GM12878 (cell line): ENCODE data around the gene ARHGAP22. TPM values are rescaled to one million over a fixed set of nuclear protein-coding genes. Genes with fewer than 3 reads are reported as not detected.

Source experiments
- ATAC-seq: fragments of 200-7000 bp; cut with Tn5 transposase; 3 replicates; pipeline ENCODE4 v1.9.1; 2020; ENCODE audit warnings: mild to moderate bottlenecking, moderate library complexity
- BruUV-seq: library from RNA; stranded (reverse); fragments of 400-500 nt; replicated peaks from 2 replicates; lab custom pipeline; 2021; lab: Mats Ljungman, UMichigan
- CTCF ChIA-PET: fragments of 300-600 bp; sonication (Branson Sonifier 250); formaldehyde crosslinking; extraction: SDS; loops from one replicate; lab custom pipeline; 2021; ENCODE audit warnings: inconsistent platforms; lab: Yijun Ruan, JAX
- POLR2A ChIA-PET: fragments of 350-600 bp; formaldehyde crosslinking; extraction: SDS; loops from one replicate; lab custom pipeline; 2021; ENCODE audit warnings: inconsistent platforms; lab: Charles Lee
- RAD21 ChIA-PET: fragments of 300-600 bp; sonication (Branson Sonifier 250); formaldehyde crosslinking; loops from one replicate; lab custom pipeline; 2023; ENCODE audit warnings: antibody characterized with exemption; ENCODE audit not compliant: unreplicated experiment; lab: Charles Lee
- SMC1A ChIA-PET: fragments of 300-600 bp; sonication (Branson Sonifier 250); formaldehyde crosslinking; loops from one replicate; lab custom pipeline; 2023; ENCODE audit not compliant: unreplicated experiment, uncharacterized antibody; lab: Charles Lee
- DNase-seq: peaks from one replicate; pipeline ENCODE4 v3.0.0-alpha.2; 2011; ENCODE audit warnings: low read depth, low spot score
- FAIRE-seq: peaks from 3 replicates; lab custom pipeline; 2011; peaks lifted over from hg19 to GRCh38; lab: Jason Lieb, UNC
- H2AFZ ChIP-seq: 2 replicates; pipeline ENCODE4 v1.6.0; 2011; ENCODE audit warnings: low read depth, low read length, control low read depth; ENCODE audit not compliant: control insufficient read depth
- H3K27ac ChIP-seq: 2 replicates; pipeline ENCODE4 v1.5.1; 2011; ENCODE audit warnings: control low read depth; ENCODE audit not compliant: control insufficient read depth, insufficient read depth
- H3K27me3 ChIP-seq, 2 experiments: replicated peaks in 1 of 2; 2 replicates each; pipeline versions ENCODE4 v1.6.0 to v1.6.1; 2011; ENCODE audit warnings: low read length in 1 of 2; ENCODE audit not compliant: control insufficient read depth in 2 of 2, insufficient read depth in 2 of 2
- H3K36me3 ChIP-seq, 2 experiments: 2 replicates each; pipeline ENCODE4 v1.5.1; 2011; ENCODE audit warnings: low read length in 1 of 2; ENCODE audit not compliant: control insufficient read depth in 2 of 2, insufficient read depth in 2 of 2
- H3K4me1 ChIP-seq: 2 replicates; pipeline ENCODE4 v1.6.1; 2011; ENCODE audit warnings: mild to moderate bottlenecking, low read length, moderate library complexity, mixed read lengths; ENCODE audit not compliant: control insufficient read depth, insufficient read depth
- H3K4me2 ChIP-seq: 2 replicates; pipeline ENCODE4 v1.6.0; 2011; ENCODE audit warnings: control low read depth; ENCODE audit not compliant: control insufficient read depth, insufficient read depth
- H3K4me3 ChIP-seq: fragments of 200-600 bp; sonication (generic); 2 replicates; pipeline ENCODE4 v1.5.1; 2016
- H3K79me2 ChIP-seq: 2 replicates; pipeline ENCODE4 v1.6.0; 2011; ENCODE audit warnings: low read length; ENCODE audit not compliant: control insufficient read depth, insufficient read depth
- H3K9ac ChIP-seq: 2 replicates; pipeline ENCODE4 v1.8.0; 2011; ENCODE audit warnings: low read length, control low read depth, mixed read lengths; ENCODE audit not compliant: control insufficient read depth, insufficient read depth
- H3K9me3 ChIP-seq: replicated peaks from 3 replicates; pipeline ENCODE4 v1.5.1; 2011; ENCODE audit warnings: mild to moderate bottlenecking, low read length; ENCODE audit not compliant: control insufficient read depth, insufficient read depth
- H4K20me1 ChIP-seq: 2 replicates; pipeline ENCODE4 v1.6.0; 2011; ENCODE audit not compliant: control insufficient read depth, insufficient read depth
- BHLHE40 ChIP-seq, 2 experiments: fragments of 450-650 bp in 1 of 2; IDR thresholded peaks; 2 replicates each; pipeline ENCODE4 v1.6.1; 2011 to 2017; ENCODE audit warnings: low read depth in 2 of 2, borderline replicate concordance in 1 of 2, improper control_type of control experiment in 1 of 2, low read length in 1 of 2, mild to moderate bottlenecking in 1 of 2
- CEBPZ ChIP-seq: fragments of 150-350 bp; IDR thresholded peaks from 2 replicates; pipeline ENCODE4 v1.6.1; 2016; ENCODE audit warnings: low read depth, low read length
- ETV6 ChIP-seq, 2 experiments: fragments of 450-650 bp in 1 of 2; IDR thresholded peaks in 1 of 2; conservative IDR thresholded peaks in 1 of 2; 2 replicates each; pipeline ENCODE4 v1.6.1; 2014; ENCODE audit warnings: antibody characterized with exemption in 1 of 2, borderline replicate concordance in 1 of 2, low read depth in 1 of 2, mild to moderate bottlenecking in 1 of 2, moderate library complexity in 1 of 2
- FOXM1 ChIP-seq: IDR thresholded peaks from 2 replicates; pipeline ENCODE4 v1.6.1; 2012; ENCODE audit warnings: low read depth, mild to moderate bottlenecking, inconsistent platforms, low read length, moderate library complexity
- MYB ChIP-seq: fragments of 150-350 bp; IDR thresholded peaks from 2 replicates; pipeline ENCODE4 v1.6.1; 2014; ENCODE audit warnings: mild to moderate bottlenecking, low read depth, low read length, borderline replicate concordance
- SP1 ChIP-seq: IDR thresholded peaks from one replicate; pipeline ENCODE4 v1.6.1; 2011; ENCODE audit warnings: low read depth, low read length
- TBL1XR1 ChIP-seq: IDR thresholded peaks from 2 replicates; pipeline ENCODE4 v1.6.1; 2012; ENCODE audit warnings: low read depth, low read length, improper control_type of control experiment
- WGBS: methylation state at CpG from one replicate; pipeline ENCODE4 v1.1.6; 2016; ENCODE audit warnings: low lambda C conversion rate; ENCODE audit not compliant: insufficient replicate concordance, insufficient coverage; ENCODE audit errors: missing lambda C conversion rate; 5-methylcytosine and 5-hydroxymethylcytosine counted together
- in situ Hi-C: fragments of 300-500 bp; cut with MboI; formaldehyde crosslinking; loops from 9 replicates; pipeline ENCODE4 v1.14.3; 2018; ENCODE audit warnings: mixed read lengths
- intact Hi-C: fragments of 100-400 bp; cut with micrococcal nuclease; formaldehyde crosslinking; loops from one replicate; pipeline ENCODE4 v1.14.2; 2022; ENCODE audit not compliant: unreplicated experiment
- polyA plus RNA-seq, 11 experiments: library from polyadenylated mRNA; depleted of rRNA in 4 of 11; unstranded in 6 of 11; stranded (reverse) in 5 of 11; fragments of >200 nt; fragmentation: Nextera tagmentation in 4 of 11; fragmentation: Illumina TruSeq in 1 of 11; extraction: Ambion mirVana in 4 of 11; extraction: Trizol in 1 of 11; gene quantifications; 1 replicate in 1 of 11; 2 replicates in 10 of 11; pipeline versions ENCODE4 v1.2.1 to v1.2.3, GENCODE V29; 2011 to 2016; ENCODE audit warnings: inconsistent platforms in 2 of 11, missing spikeins in 2 of 11, low read depth in 1 of 11
- total RNA-seq, 4 experiments: library from RNA; depleted of rRNA in 3 of 4; stranded (reverse); fragments of >200 nt in 3 of 4; fragmentation: Illumina TruSeq in 1 of 4; extraction: Trizol in 1 of 4; gene quantifications; 2 replicates each; pipeline versions ENCODE4 v1.2.1 to v1.2.3, GENCODE V29; 2013 to 2021
- TF ChIP-seq, protein P1 (sequence below): fragments of 450-650 bp; IDR thresholded peaks from 2 replicates; pipeline ENCODE4 v1.6.1; 2017; ENCODE audit warnings: mild to moderate bottlenecking, moderate library complexity
- TF ChIP-seq, protein P2 (sequence below): fragments of 450-650 bp; IDR thresholded peaks from 2 replicates; pipeline ENCODE4 v1.6.1; 2016; ENCODE audit warnings: mild to moderate bottlenecking
- TF ChIP-seq, protein P3 (sequence below): IDR thresholded peaks from 2 replicates; pipeline ENCODE4 v1.6.1; 2012; ENCODE audit warnings: low read depth, low read length, improper control_type of control experiment
- TF ChIP-seq, protein P4 (sequence below), 3 experiments: IDR thresholded peaks in 2 of 3; conservative IDR thresholded peaks in 1 of 3; 2 replicates each; pipeline ENCODE4 v1.5.1; 2011; ENCODE audit warnings: low read depth in 3 of 3, low read length in 3 of 3, mild to moderate bottlenecking in 3 of 3, control low read depth in 2 of 3, moderate library complexity in 2 of 3, inconsistent platforms in 1 of 3, mixed read lengths in 1 of 3; ENCODE audit not compliant: control insufficient read depth in 2 of 3, insufficient read depth in 1 of 3; ENCODE audit errors: extremely low read depth in 1 of 3

The ARHGAP22 gene
- total and polyA plus RNA-seq, 10 of the 15 experiments (the other 5 are each of a cell fraction or from before 2014, with no cell fraction given) = 0.07 to 0.61 (median 0.18) TPM; not detected in 5

- H3K27me3 ChIP-seq = 0 out of 4 replicates have a peak, but pooled peaks cover 0 to 3% of the 10 kb centered on the region in 2 experiments
- H4K20me1 ChIP-seq = no peaks in the 10 kb centered on the region
- in situ Hi-C loops = no loop called here
- ATAC-seq (no peak), DNase-seq (no peak), FAIRE-seq (no peak)
- POLR2A ChIA-PET = no interaction called here
- no peak overlapping the region for H2AFZ ChIP-seq
- intact Hi-C loops = no loop called here
- H3K36me3 ChIP-seq = no peaks in the 10 kb centered on the region
- BruUV-seq = no TSS peak
- RAD21 ChIA-PET = no interaction called here
- SMC1A ChIA-PET = no interaction called here
- H3K9me3 ChIP-seq = no peaks in the 10 kb centered on the region
- no peak overlapping the region for H3K27ac ChIP-seq
- no peak overlapping the region for H3K4me2 ChIP-seq
- H3K9ac ChIP-seq = no peak overlapping the region
- 43% methylated on average over 7 of the region's 7 CpGs for WGBS
- no peaks in the 10 kb centered on the region for H3K79me2 ChIP-seq
- H3K4me3 ChIP-seq = no peak overlapping the region
- CTCF ChIA-PET = no interaction called here
- no peaks in the 10 kb centered on the region for H3K4me1 ChIP-seq
- TF ChIP-seq CEBPZ = no peak
- no peak for TF ChIP-seq MYB
- no peak for TF ChIP-seq TBL1XR1
- TF ChIP-seq, protein P1, sequence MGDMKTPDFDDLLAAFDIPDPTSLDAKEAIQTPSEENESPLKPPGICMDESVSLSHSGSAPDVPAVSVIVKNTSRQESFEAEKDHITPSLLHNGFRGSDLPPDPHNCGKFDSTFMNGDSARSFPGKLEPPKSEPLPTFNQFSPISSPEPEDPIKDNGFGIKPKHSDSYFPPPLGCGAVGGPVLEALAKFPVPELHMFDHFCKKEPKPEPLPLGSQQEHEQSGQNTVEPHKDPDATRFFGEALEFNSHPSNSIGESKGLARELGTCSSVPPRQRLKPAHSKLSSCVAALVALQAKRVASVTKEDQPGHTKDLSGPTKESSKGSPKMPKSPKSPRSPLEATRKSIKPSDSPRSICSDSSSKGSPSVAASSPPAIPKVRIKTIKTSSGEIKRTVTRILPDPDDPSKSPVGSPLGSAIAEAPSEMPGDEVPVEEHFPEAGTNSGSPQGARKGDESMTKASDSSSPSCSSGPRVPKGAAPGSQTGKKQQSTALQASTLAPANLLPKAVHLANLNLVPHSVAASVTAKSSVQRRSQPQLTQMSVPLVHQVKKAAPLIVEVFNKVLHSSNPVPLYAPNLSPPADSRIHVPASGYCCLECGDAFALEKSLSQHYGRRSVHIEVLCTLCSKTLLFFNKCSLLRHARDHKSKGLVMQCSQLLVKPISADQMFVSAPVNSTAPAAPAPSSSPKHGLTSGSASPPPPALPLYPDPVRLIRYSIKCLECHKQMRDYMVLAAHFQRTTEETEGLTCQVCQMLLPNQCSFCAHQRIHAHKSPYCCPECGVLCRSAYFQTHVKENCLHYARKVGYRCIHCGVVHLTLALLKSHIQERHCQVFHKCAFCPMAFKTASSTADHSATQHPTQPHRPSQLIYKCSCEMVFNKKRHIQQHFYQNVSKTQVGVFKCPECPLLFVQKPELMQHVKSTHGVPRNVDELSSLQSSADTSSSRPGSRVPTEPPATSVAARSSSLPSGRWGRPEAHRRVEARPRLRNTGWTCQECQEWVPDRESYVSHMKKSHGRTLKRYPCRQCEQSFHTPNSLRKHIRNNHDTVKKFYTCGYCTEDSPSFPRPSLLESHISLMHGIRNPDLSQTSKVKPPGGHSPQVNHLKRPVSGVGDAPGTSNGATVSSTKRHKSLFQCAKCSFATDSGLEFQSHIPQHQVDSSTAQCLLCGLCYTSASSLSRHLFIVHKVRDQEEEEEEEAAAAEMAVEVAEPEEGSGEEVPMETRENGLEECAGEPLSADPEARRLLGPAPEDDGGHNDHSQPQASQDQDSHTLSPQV = no peak
- TF ChIP-seq ETV6 (conservative IDR thresholded peaks at IDR 0.05 in 1 of 2, IDR thresholded peaks at IDR 0.05 in 1 of 2; ENCODE audit: borderline replicate concordance in 1 of 2, low read depth in 1 of 2) = no peak
- TF ChIP-seq, protein P2, sequence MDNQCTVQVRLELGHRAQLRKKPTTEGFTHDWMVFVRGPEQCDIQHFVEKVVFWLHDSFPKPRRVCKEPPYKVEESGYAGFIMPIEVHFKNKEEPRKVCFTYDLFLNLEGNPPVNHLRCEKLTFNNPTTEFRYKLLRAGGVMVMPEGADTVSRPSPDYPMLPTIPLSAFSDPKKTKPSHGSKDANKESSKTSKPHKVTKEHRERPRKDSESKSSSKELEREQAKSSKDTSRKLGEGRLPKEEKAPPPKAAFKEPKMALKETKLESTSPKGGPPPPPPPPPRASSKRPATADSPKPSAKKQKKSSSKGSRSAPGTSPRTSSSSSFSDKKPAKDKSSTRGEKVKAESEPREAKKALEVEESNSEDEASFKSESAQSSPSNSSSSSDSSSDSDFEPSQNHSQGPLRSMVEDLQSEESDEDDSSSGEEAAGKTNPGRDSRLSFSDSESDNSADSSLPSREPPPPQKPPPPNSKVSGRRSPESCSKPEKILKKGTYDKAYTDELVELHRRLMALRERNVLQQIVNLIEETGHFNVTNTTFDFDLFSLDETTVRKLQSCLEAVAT = no peak
- TF ChIP-seq FOXM1 = no peak
- TF ChIP-seq, protein P3, sequence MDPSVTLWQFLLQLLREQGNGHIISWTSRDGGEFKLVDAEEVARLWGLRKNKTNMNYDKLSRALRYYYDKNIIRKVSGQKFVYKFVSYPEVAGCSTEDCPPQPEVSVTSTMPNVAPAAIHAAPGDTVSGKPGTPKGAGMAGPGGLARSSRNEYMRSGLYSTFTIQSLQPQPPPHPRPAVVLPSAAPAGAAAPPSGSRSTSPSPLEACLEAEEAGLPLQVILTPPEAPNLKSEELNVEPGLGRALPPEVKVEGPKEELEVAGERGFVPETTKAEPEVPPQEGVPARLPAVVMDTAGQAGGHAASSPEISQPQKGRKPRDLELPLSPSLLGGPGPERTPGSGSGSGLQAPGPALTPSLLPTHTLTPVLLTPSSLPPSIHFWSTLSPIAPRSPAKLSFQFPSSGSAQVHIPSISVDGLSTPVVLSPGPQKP = no peak
- no peak for TF ChIP-seq BHLHE40 (IDR thresholded peaks at IDR 0.05; ENCODE audit: borderline replicate concordance in 1 of 2, low read depth in 2 of 2, low read length in 1 of 2)
- TF ChIP-seq SP1 = no peak
- TF ChIP-seq, protein P4, sequence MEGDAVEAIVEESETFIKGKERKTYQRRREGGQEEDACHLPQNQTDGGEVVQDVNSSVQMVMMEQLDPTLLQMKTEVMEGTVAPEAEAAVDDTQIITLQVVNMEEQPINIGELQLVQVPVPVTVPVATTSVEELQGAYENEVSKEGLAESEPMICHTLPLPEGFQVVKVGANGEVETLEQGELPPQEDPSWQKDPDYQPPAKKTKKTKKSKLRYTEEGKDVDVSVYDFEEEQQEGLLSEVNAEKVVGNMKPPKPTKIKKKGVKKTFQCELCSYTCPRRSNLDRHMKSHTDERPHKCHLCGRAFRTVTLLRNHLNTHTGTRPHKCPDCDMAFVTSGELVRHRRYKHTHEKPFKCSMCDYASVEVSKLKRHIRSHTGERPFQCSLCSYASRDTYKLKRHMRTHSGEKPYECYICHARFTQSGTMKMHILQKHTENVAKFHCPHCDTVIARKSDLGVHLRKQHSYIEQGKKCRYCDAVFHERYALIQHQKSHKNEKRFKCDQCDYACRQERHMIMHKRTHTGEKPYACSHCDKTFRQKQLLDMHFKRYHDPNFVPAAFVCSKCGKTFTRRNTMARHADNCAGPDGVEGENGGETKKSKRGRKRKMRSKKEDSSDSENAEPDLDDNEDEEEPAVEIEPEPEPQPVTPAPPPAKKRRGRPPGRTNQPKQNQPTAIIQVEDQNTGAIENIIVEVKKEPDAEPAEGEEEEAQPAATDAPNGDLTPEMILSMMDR (IDR thresholded peaks at IDR 0.05 in 2 of 3, conservative IDR thresholded peaks at IDR 0.05 in 1 of 3; ENCODE audit: control insufficient read depth in 2 of 3, extremely low read depth in 1 of 3, insufficient read depth in 1 of 3, low read depth in 3 of 3, low read length in 3 of 3) = no peak
Measured at GRCh38 chr10:48490571-48490940, 114.3 kb downstream of the ARHGAP22 start.
